HG03469 (cell line): Measurements from ENCODE around the gene IKZF2.
A peak's percentile ranks its signal among the peaks of the same experiment; 100 is the strongest.
"Not testable (repeated sequence)": the region's sequence is repeated elsewhere in the genome, so short reads cannot be mapped to it uniquely, and the experiment has no call there.

Experiments used
- ATAC-seq: cut with Tn5 transposase; IDR thresholded peaks from one replicate; pipeline ENCODE4 v1.9.1; 2021; ENCODE audit warnings: mild to moderate bottlenecking, moderate library complexity, moderate number of reproducible peaks; ENCODE audit not compliant: unreplicated experiment

IKZF2 gene

GRCh38 chr2:213057977-213058376 lies 93.4 kb downstream of the IKZF2 start:
- ATAC-seq = no peak

GRCh38 chr2:213046431-213046830 lies 105.0 kb downstream of the IKZF2 start:
- ATAC-seq = no peak

DNA sequence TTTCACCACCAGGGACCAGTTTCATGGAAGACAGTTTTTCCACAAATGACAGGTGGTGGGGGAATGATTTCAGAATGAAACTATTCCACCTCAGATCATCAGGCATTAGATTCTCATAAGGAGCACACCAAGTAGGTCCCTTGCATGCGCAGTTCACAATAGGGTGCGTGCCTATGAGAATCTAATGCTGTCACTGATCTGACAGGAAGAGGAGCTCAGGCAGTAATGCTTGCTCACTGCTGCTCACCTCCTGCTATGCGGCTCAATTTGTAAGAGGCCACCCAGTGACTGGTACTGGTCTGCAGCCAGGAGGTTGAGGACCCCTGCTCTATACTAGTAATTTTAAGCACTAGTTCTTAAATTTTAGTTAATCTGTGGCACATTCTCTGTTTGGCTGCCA lies 107.8 kb downstream of the IKZF2 start:
- no peak for ATAC-seq

- ATAC-seq = no peak
Observed at GRCh38 chr2:213042262-213042661, 109.2 kb downstream of the IKZF2 start.

GRCh38 chr2:213036836-213037235 lies 114.6 kb downstream of the IKZF2 start:
- ATAC-seq = no peak

DNA sequence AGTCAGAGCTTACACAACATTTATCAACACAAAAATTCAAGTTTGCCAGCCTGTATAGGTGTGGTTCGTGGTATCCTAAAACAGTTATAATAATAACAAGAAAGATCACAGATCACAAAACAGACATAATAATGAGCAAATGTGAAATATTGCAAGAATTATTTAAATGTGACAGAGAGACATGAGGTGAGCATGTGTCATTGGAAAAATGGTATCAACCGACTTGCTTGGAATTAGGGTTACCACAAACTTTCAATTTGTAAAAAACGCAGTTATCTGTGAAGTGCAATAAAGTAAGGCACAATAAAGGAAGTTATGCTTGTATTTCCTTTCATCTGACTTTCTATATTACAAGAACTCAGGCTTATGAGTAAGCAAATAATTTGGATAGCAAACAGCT lies 116.8 kb downstream of the IKZF2 start:
- no peak for ATAC-seq

GRCh38 chr2:213032607-213033006 lies 118.8 kb downstream of the IKZF2 start:
- ATAC-seq = no peak

DNA sequence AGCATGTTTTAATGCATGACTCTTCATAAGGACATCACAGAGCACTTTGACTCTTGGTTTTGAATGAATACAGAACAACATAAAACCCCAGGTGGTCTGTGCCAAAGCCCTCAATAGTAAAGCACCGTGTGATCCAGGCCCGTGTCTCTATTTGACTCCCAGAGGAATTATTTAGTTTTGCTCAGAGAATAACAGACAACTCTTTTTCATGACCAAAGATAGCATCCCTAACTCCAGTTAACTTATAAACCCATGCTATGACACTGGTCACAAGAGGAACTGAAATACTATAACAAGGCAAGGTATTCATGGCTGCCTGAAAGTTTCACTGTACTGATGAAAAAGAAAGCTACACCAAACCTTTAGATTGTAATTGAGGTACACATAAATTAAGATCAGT lies 128.4 kb downstream of the IKZF2 start:
- ATAC-seq = peak; percentile 70

- ATAC-seq = peak; percentile 70
Observed at GRCh38 chr2:213021971-213022899, 129.2 kb downstream of the IKZF2 start.

DNA sequence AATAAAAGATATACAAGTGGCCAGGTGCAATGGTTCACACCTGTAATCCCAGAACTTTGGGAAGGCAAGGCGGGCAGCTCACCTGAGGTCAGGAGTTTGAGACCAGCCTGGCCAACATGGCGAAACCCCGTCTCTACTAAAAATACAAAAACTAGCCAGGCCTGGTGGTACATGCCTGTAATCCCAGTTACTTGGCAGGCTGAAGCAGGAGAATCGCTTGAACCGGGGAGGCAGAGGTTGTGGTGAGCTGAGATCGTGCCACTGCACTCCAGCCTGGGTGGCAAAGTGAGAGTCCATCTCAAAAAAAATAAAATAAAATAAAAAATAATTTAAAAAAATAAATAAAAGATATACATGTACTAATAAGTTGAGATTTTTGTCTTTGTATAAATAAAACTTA lies 130.5 kb downstream of the IKZF2 start:
- not testable (repeated sequence) for ATAC-seq

GRCh38 chr2:213020268-213020667 lies 131.1 kb downstream of the IKZF2 start:
- ATAC-seq = no peak

- ATAC-seq = no peak
Observed at GRCh38 chr2:213019368-213019767, 132.0 kb downstream of the IKZF2 start.

GRCh38 chr2:213018340-213018901 lies 133.0 kb downstream of the IKZF2 start:
- no peak for ATAC-seq

DNA sequence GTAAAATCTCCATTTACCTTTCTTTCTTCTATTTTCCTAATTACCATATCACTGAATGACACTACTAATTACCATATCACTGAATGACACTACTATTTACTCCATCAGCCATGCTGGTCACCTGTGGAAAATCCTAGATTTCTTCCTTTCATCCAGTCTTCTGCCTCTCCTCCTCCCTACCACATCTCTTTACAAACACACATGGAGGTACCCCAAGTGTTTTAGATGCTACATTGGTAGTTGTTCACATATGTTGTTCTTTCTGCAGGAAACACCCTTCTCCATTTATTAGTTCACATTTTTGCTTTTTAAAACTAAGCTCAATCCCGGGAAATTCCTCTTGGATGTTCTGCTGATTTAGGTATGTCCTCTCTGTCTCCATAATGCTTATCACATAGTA lies 134.0 kb downstream of the IKZF2 start:
- ATAC-seq = no peak

DNA sequence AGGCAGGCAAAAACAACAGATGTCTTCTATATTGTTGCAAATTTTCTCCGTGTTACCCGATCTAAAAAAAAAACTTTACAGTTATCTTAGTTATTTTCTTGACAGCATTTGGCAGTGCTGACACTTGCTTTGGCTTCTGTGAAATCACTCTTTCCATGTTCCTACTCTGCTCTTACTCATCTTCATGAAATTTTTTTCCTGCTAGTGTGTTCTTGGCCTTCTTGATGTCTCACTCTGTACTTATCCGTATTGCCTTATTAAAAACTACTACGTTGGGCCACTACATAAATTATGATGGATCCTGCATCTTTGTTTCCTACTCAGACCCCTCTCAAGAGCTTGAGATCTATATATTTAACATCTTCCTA lies 134.4 kb downstream of the IKZF2 start:
- no peak for ATAC-seq

GRCh38 chr2:213016166-213016983 lies 135.0 kb downstream of the IKZF2 start:
- ATAC-seq = no peak

DNA sequence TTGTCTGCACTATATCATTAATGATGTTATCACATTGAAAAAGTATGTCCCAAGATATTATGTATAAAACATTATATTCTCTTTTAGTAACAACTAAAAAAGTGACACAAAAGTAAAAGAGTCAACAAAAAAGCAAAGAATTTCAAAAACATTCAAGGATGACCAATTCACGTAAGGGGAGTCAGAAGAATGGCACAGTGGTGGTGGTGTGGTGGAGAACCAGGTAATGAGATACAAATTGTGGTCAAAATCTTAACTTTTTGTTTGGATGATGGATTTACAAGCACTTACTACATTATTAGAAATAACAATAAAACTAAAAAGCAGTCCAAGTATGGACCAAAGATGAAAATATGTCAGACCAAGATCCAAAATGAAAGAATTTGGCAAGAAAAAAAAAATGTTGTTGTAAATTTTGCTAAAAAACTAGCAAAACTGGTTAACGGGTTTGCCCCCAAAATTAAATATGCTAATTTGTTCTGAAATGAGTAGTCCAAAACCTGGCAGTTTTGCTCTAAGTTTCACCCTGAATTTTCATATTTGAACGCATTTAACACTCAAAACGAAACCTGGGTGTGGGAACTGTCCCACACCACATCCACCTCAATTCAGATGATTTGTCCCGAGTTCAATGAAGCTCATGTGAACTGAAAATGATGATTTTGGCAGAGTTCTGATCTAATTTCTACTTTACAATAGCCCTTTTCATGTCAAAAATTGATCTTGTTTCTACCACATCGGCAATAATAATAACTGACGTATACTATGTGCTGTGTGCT lies 135.8 kb downstream of the IKZF2 start:
- ATAC-seq = peak; percentile 77

DNA sequence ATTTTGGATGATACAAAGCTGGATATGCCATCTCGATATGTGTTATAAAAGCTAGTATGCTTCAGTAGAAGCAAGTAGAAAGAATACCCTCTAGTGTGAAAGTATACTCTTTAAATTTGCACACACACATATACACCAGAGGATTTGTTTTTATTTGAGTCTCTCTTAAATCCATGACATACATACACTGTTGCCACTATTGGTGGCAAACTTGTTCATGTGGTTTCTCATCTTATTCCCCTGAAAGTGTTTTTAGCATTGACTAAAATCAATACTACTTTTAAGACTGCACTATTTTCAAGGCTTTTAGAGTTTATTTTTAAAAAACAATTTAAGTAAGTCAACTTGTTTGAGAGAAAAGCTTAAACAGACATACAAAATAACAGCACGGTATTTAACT lies 137.4 kb downstream of the IKZF2 start:
- no peak for ATAC-seq

DNA sequence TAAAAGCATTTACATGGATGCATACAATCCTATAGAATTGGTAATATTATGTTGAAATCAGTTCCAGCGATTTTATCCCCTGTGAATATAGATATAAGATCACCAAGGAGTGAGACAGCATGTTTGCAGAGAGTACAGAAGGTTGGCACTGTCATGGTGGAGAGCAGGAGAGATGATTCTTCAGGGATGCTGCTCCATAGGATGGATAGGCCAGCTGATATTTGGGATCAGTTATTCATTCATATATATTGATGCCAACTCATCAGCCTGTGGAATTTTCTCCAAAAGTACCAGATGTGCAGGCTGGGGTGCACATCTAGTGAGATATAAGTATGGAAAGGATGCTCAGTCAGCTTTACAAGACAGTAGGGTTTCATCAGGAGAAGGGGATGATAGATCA lies 139.9 kb downstream of the IKZF2 start:
- ATAC-seq = no peak

GRCh38 chr2:213010106-213010779 lies 141.2 kb downstream of the IKZF2 start:
- no peak for ATAC-seq
